Endothelial cell of umbilical vein (primary cell): ENCODE results near the gene COMMD2.

Experiments used
- CTCF ChIP-seq, 2 donors: IDR thresholded peaks; 1 replicate in 1 of 2; 2 replicates in 1 of 2; pipeline ENCODE4 v1.5.1; 2011; ENCODE audit warnings: low read length in 2 of 2, mild to moderate bottlenecking in 2 of 2, moderate library complexity in 2 of 2, control low read depth in 1 of 2, inconsistent platforms in 1 of 2, low read depth in 1 of 2; ENCODE audit not compliant: insufficient read depth in 1 of 2; ENCODE audit errors: extremely low read depth in 1 of 2
- FOS ChIP-seq: IDR thresholded peaks from 2 replicates; pipeline ENCODE4 v1.6.1; 2011; ENCODE audit warnings: mild to moderate bottlenecking, low read length, moderate library complexity, borderline replicate concordance; ENCODE audit not compliant: insufficient read depth
- MAX ChIP-seq: IDR thresholded peaks from 2 replicates; pipeline ENCODE4 v1.6.1; 2011; ENCODE audit not compliant: insufficient read depth, insufficient read length
- POLR2A ChIP-seq: IDR thresholded peaks from 2 replicates; pipeline ENCODE4 v1.6.1; 2012; ENCODE audit warnings: low read depth, mild to moderate bottlenecking, control low read depth, low read length

- TF ChIP-seq CTCF (IDR thresholded peaks at IDR 0.05; ENCODE audit: extremely low read depth in 1 of 2, insufficient read depth in 1 of 2, low read depth in 1 of 2, low read length in 2 of 2) = no peak
- TF ChIP-seq POLR2A = no peak
- TF ChIP-seq MAX = no peak
- TF ChIP-seq FOS = no peak
These were observed 12.9 kb downstream of the COMMD2 start for GRCh38 chr3:149739396-149739795.
